ENCODE data around the gene GPRC5B. TPM values are rescaled to one million over a fixed set of nuclear protein-coding genes. Genes with fewer than 3 reads are reported as not detected.

Gene GPRC5B
- total RNA-seq, 1 donor from 2014 or later = 21.1 TPM

GRCh38 chr16:19896951-19897350 lies 12.3 kb upstream of the GPRC5B start:
- Histone ChIP-seq H3K27ac (no peak overlapping the region), H3K36me3 (no peaks in the 10 kb centered on the region), H3K9me3 (no peaks in the 10 kb centered on the region), H3K27me3 (no peaks in the 10 kb centered on the region), H3K4me3 (no peak overlapping the region), H3K4me1 (no peaks in the 10 kb centered on the region)
- intact Hi-C loops (cut with DNase I) = no loop called here
- ATAC-seq (no peak), DNase-seq (no peak)
- no peak for TF ChIP-seq CTCF (IDR thresholded peaks at IDR 0.05)

GRCh38 chr16:19894586-19894985 lies 9.9 kb upstream of the GPRC5B start:
- no peaks in the 10 kb centered on the region for H3K36me3 ChIP-seq
- H3K4me1 ChIP-seq = no peaks in the 10 kb centered on the region
- DNase-seq = no peak
- no peaks in the 10 kb centered on the region for H3K9me3 ChIP-seq
- H3K27me3 ChIP-seq = no peaks in the 10 kb centered on the region
- no peak for ATAC-seq
- intact Hi-C loops (cut with DNase I) = no loop called here
- no peak for TF ChIP-seq CTCF (IDR thresholded peaks at IDR 0.05)
- H3K4me3 ChIP-seq = no peak overlapping the region
- no peak overlapping the region for H3K27ac ChIP-seq

- Histone ChIP-seq H3K9me3 (no peaks in the 10 kb centered on the region), H3K27ac (no peak overlapping the region), H3K27me3 (no peaks in the 10 kb centered on the region), H3K4me3 (no peak overlapping the region), H3K36me3 (no peaks in the 10 kb centered on the region), H3K4me1 (no peaks in the 10 kb centered on the region)
- intact Hi-C loops (cut with DNase I) = no loop called here
- ATAC-seq = no peak
- TF ChIP-seq CTCF (IDR thresholded peaks at IDR 0.05) = no peak
- no peak for DNase-seq
Observed at GRCh38 chr16:19892902-19893301, 8.3 kb upstream of the GPRC5B start.

GRCh38 chr16:19890901-19891300 lies 6.3 kb upstream of the GPRC5B start:
- Histone ChIP-seq H3K9me3 (no peaks in the 10 kb centered on the region), H3K36me3 (no peaks in the 10 kb centered on the region), H3K4me3 (no peak overlapping the region), H3K27me3 (no peaks in the 10 kb centered on the region), H3K4me1 (peaks cover 7% of the 10 kb centered on the region), H3K27ac (no peak overlapping the region)
- ATAC-seq (no peak), DNase-seq (no peak)
- intact Hi-C loops (cut with DNase I) = no loop called here
- TF ChIP-seq CTCF (IDR thresholded peaks at IDR 0.05) = no peak

- Histone ChIP-seq H3K4me1 (peaks cover 14% of the 10 kb centered on the region), H3K4me3 (no peak overlapping the region), H3K27me3 (peaks cover under 1% of the 10 kb centered on the region), H3K9me3 (no peaks in the 10 kb centered on the region), H3K27ac (no peak overlapping the region), H3K36me3 (no peaks in the 10 kb centered on the region)
- ATAC-seq (no peak), DNase-seq (no peak)
- intact Hi-C loops (cut with DNase I) = no loop called here
- no peak for TF ChIP-seq CTCF (IDR thresholded peaks at IDR 0.05)
Observed at GRCh38 chr16:19888834-19889233, 4.2 kb upstream of the GPRC5B start.
